Activated naive CD4-positive, alpha-beta T cell treated with anti-CD3 and anti-CD28 coated beads, Interleukin-2, amount 10 ng/mL, durations not matched to agents 7 days and 5 days (primary cell): Measurements from ENCODE around the gene FPR1.
"Not testable (repeated sequence)": the region's sequence is repeated elsewhere in the genome, so short reads cannot be mapped to it uniquely, and the experiment has no call there.

ENCODE experiments used
- CTCF ChIA-PET: fragments of 350-600 bp; sonication (Branson Sonifier 250); formaldehyde crosslinking; loops from one replicate; lab custom pipeline; 2021; ENCODE audit warnings: antibody characterized with exemption; lab: Charles Lee
- DNase-seq: peaks from one replicate; pipeline ENCODE4 v3.0.0-alpha.2; 2020
- H3K27ac Mint-ChIP-seq: one replicate; pipeline ENCODE4 v1.8.0; 2021; ENCODE audit warnings: mild to moderate bottlenecking, moderate library complexity, mixed read lengths
- H3K27me3 Mint-ChIP-seq: one replicate; pipeline ENCODE4 v1.8.0; 2021; ENCODE audit warnings: mild to moderate bottlenecking, mixed read lengths
- H3K36me3 Mint-ChIP-seq: one replicate; pipeline ENCODE4 v1.8.0; 2021; ENCODE audit warnings: mixed read lengths
- H3K4me1 Mint-ChIP-seq: one replicate; pipeline ENCODE4 v1.8.0; 2021; ENCODE audit warnings: mixed read lengths
- H3K4me3 Mint-ChIP-seq: one replicate; pipeline ENCODE4 v1.8.0; 2021; ENCODE audit warnings: mild to moderate bottlenecking, moderate library complexity, mixed read lengths
- H3K9me3 Mint-ChIP-seq: one replicate; pipeline ENCODE4 v1.8.0; 2021; ENCODE audit warnings: mixed read lengths

Gene FPR1

GRCh38 chr19:51786646-51787494 lies 35.2 kb upstream of the FPR1 start:
- Mint-ChIP-seq H3K27me3 (peaks cover 4% of the 10 kb centered on the region), H3K4me3 (no peak overlapping the region), H3K36me3 (no peaks in the 10 kb centered on the region), H3K27ac (no peak overlapping the region), H3K4me1 (no peaks in the 10 kb centered on the region), H3K9me3 (peaks cover 14% of the 10 kb centered on the region)
- CTCF ChIA-PET = interaction anchor here (1.5 kb wide), 1 partner anchor 9 kb away, joined by 4 read pairs; no protein-coding TSS in a partner anchor
- DNase-seq = no peak

GRCh38 chr19:51784922-51785690 lies 33.4 kb upstream of the FPR1 start:
- CTCF ChIA-PET = no interaction called here
- DNase-seq = peak; percentile 45
- peaks cover 10% of the 10 kb centered on the region for H3K9me3 Mint-ChIP-seq
- H3K4me1 Mint-ChIP-seq = no peaks in the 10 kb centered on the region
- H3K27me3 Mint-ChIP-seq = peaks cover 4% of the 10 kb centered on the region
- H3K36me3 Mint-ChIP-seq = no peaks in the 10 kb centered on the region
- H3K4me3 Mint-ChIP-seq = no peak overlapping the region
- H3K27ac Mint-ChIP-seq = no peak overlapping the region

GRCh38 chr19:51784109-51784785 lies 32.6 kb upstream of the FPR1 start:
- DNase-seq = no peak
- H3K9me3 Mint-ChIP-seq = peaks cover 8% of the 10 kb centered on the region
- H3K27me3 Mint-ChIP-seq = peaks cover 4% of the 10 kb centered on the region
- H3K4me3 Mint-ChIP-seq = no peak overlapping the region
- no peak overlapping the region for H3K27ac Mint-ChIP-seq
- no peaks in the 10 kb centered on the region for H3K36me3 Mint-ChIP-seq
- CTCF ChIA-PET = no interaction called here
- H3K4me1 Mint-ChIP-seq = no peaks in the 10 kb centered on the region

- no peak for DNase-seq
- Mint-ChIP-seq H3K9me3 (peaks cover 5% of the 10 kb centered on the region), H3K27me3 (peaks cover 4% of the 10 kb centered on the region), H3K36me3 (no peaks in the 10 kb centered on the region), H3K4me3 (no peak overlapping the region), H3K4me1 (no peaks in the 10 kb centered on the region), H3K27ac (no peak overlapping the region)
- CTCF ChIA-PET = no interaction called here
These were observed 31.7 kb upstream of the FPR1 start for GRCh38 chr19:51783372-51783771.

GRCh38 chr19:51781999-51782398 lies 30.3 kb upstream of the FPR1 start:
- no peak for DNase-seq
- Mint-ChIP-seq H3K36me3 (no peaks in the 10 kb centered on the region), H3K27me3 (peaks cover 11% of the 10 kb centered on the region), H3K4me3 (no peak overlapping the region), H3K9me3 (peaks cover under 1% of the 10 kb centered on the region), H3K27ac (no peak overlapping the region), H3K4me1 (no peaks in the 10 kb centered on the region)
- CTCF ChIA-PET = no interaction called here

GRCh38 chr19:51780270-51780669 lies 28.6 kb upstream of the FPR1 start:
- Mint-ChIP-seq H3K27me3 (peaks cover 11% of the 10 kb centered on the region), H3K4me1 (no peaks in the 10 kb centered on the region), H3K27ac (no peak overlapping the region), H3K4me3 (no peak overlapping the region), H3K9me3 (no peaks in the 10 kb centered on the region), H3K36me3 (no peaks in the 10 kb centered on the region)
- DNase-seq = no peak
- CTCF ChIA-PET = no interaction called here

- no peak overlapping the region for H3K4me3 Mint-ChIP-seq
- no peaks in the 10 kb centered on the region for H3K9me3 Mint-ChIP-seq
- H3K27me3 Mint-ChIP-seq = peaks cover 11% of the 10 kb centered on the region
- H3K4me1 Mint-ChIP-seq = no peaks in the 10 kb centered on the region
- CTCF ChIA-PET = no interaction called here
- DNase-seq = no peak
- H3K27ac Mint-ChIP-seq = no peak overlapping the region
- no peaks in the 10 kb centered on the region for H3K36me3 Mint-ChIP-seq
These were observed 28.0 kb upstream of the FPR1 start for GRCh38 chr19:51779703-51780102.

- CTCF ChIA-PET = no interaction called here
- no peaks in the 10 kb centered on the region for H3K4me1 Mint-ChIP-seq
These were observed 27.5 kb upstream of the FPR1 start for GRCh38 chr19:51779181-51779580.

GRCh38 chr19:51777570-51778462 lies 26.1 kb upstream of the FPR1 start:
- Mint-ChIP-seq H3K27me3 (peaks cover 11% of the 10 kb centered on the region), H3K27ac (no peak overlapping the region), H3K36me3 (no peaks in the 10 kb centered on the region), H3K9me3 (peaks cover 7% of the 10 kb centered on the region), H3K4me1 (no peaks in the 10 kb centered on the region), H3K4me3 (no peak overlapping the region)
- peak; percentile 45 for DNase-seq
- CTCF ChIA-PET = interaction anchor here (0.7 to 2.5 kb wide), 13 partner anchors 9 to 459 kb away, joined by 3 to 12 read pairs (median 6); no protein-coding TSS in a partner anchor

More at GRCh38 chr19:51779181-51779580, 27.5 kb upstream of the FPR1 start:
- Mint-ChIP-seq H3K36me3 (no peaks in the 10 kb centered on the region), H3K9me3 (no peaks in the 10 kb centered on the region), H3K27ac (no peak overlapping the region), H3K4me3 (no peak overlapping the region), H3K27me3 (peaks cover 11% of the 10 kb centered on the region)
- DNase-seq = no peak

GRCh38 chr19:51776561-51776960 lies 24.9 kb upstream of the FPR1 start:
- H3K4me3 Mint-ChIP-seq, DNase-seq, H3K9me3 Mint-ChIP-seq, H3K27ac Mint-ChIP-seq, H3K27me3 Mint-ChIP-seq, H3K4me1 Mint-ChIP-seq, H3K36me3 Mint-ChIP-seq: not testable (repeated sequence)
- CTCF ChIA-PET = interaction anchor here (1.7 to 2.5 kb wide), 3 partner anchors 35 to 303 kb away, joined by 8 to 12 read pairs (median 9); no protein-coding TSS in a partner anchor

GRCh38 chr19:51772977-51773376 lies 21.3 kb upstream of the FPR1 start:
- CTCF ChIA-PET = no interaction called here
- Mint-ChIP-seq H3K9me3 (peaks cover 14% of the 10 kb centered on the region), H3K27ac (no peak overlapping the region), H3K4me1 (no peaks in the 10 kb centered on the region), H3K36me3 (no peaks in the 10 kb centered on the region), H3K27me3 (peaks cover 6% of the 10 kb centered on the region), H3K4me3 (no peak overlapping the region)
- no peak for DNase-seq

- CTCF ChIA-PET = no interaction called here
- Mint-ChIP-seq H3K4me3 (no peak overlapping the region), H3K36me3 (no peaks in the 10 kb centered on the region), H3K27me3 (no peaks in the 10 kb centered on the region), H3K4me1 (no peaks in the 10 kb centered on the region), H3K27ac (no peak overlapping the region), H3K9me3 (peaks cover 14% of the 10 kb centered on the region)
- no peak for DNase-seq
These were observed 19.9 kb upstream of the FPR1 start for GRCh38 chr19:51771376-51772130.

GRCh38 chr19:51766461-51766860 lies 14.8 kb upstream of the FPR1 start:
- Mint-ChIP-seq H3K27me3 (no peaks in the 10 kb centered on the region), H3K27ac (no peak overlapping the region), H3K36me3 (no peaks in the 10 kb centered on the region), H3K4me1 (no peaks in the 10 kb centered on the region), H3K9me3 (peaks cover 15% of the 10 kb centered on the region), H3K4me3 (no peak overlapping the region)
- DNase-seq = no peak
- CTCF ChIA-PET = no interaction called here
